GM10266 (cell line): ENCODE measurements around the gene ACP4.

Source experiments
- DNase-seq: peaks from one replicate; pipeline ENCODE4 v3.0.0; 2012; ENCODE audit errors: extremely low spot score
- CTCF ChIP-seq: IDR thresholded peaks from 2 replicates; pipeline ENCODE4 v1.5.1; 2012; ENCODE audit warnings: mild to moderate bottlenecking, low read depth; ENCODE audit not compliant: control insufficient read depth, insufficient read depth; ENCODE audit errors: missing control alignments

The ACP4 gene

GRCh38 chr19:50821622-50822021 lies 31.4 kb downstream of the ACP4 start:
- no peak for TF ChIP-seq CTCF

GRCh38 chr19:50822661-50823208 lies 32.5 kb downstream of the ACP4 start:
- TF ChIP-seq CTCF = no peak
- no peak for DNase-seq

More at GRCh38 chr19:50821622-50822021, 31.4 kb downstream of the ACP4 start:
- no peak for DNase-seq

- no peak for DNase-seq
- TF ChIP-seq CTCF = no peak
These were observed 33.3 kb downstream of the ACP4 start, which contains the start of gene KLK1 for GRCh38 chr19:50823389-50824042. Gene KLK1 (minus strand): TSS chr19:50823787. CDS start chr19:50823748, 39 bp downstream.

- TF ChIP-seq CTCF = no peak
- DNase-seq = no peak
These were observed 36.5 kb downstream of the ACP4 start for GRCh38 chr19:50826492-50827240.

- DNase-seq = no peak
- TF ChIP-seq CTCF = no peak
These were observed 37.3 kb downstream of the ACP4 start for GRCh38 chr19:50827476-50827875.

- no peak for TF ChIP-seq CTCF
- no peak for DNase-seq
These were observed 39.6 kb downstream of the ACP4 start for GRCh38 chr19:50829801-50830200.
